NT2/D1 (cell line): ENCODE results near the gene SFI1.

Source experiments
- YY1 ChIP-seq: IDR thresholded peaks from 2 replicates; pipeline ENCODE4 v1.6.1; 2011; ENCODE audit not compliant: insufficient read length, insufficient read depth
- ZNF274 ChIP-seq: IDR thresholded peaks from 2 replicates; pipeline ENCODE4 v1.6.1; 2011; ENCODE audit warnings: mild to moderate bottlenecking, low read depth, low read length

- TF ChIP-seq ZNF274 = no peak
- no peak for TF ChIP-seq YY1
These were observed 113.4 kb downstream of the SFI1 start for GRCh38 chr22:31609716-31610115.
